ENCODE results near the gene C6orf58. TPM values are rescaled to one million over a fixed set of nuclear protein-coding genes. Genes with fewer than 3 reads are reported as not detected.

The C6orf58 gene
- polyA plus RNA-seq, 1 of the 3 experiments (the other 2 are of a cell fraction) = 0.07 TPM

DNA sequence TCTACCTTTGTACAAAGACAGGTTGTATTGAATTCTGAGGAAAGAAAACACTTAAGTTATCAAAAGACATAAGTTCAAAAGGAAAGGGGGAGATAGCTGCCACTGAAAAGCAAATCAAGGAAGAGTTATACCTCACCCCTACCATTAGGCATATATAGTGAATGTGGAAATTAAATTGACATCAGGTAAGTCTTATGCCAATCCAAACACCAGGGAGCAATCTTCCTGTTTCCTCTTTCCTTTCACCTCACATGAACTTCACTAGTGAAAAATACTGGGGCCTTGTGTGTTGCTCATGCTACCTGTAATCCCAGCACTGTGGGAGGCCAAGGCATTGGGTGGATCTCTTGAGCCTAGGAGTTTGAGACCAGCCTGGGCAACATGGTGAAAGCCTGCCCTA is 10.9 kb upstream of the C6orf58 start (continued):
- TF ChIP-seq, protein P1, sequence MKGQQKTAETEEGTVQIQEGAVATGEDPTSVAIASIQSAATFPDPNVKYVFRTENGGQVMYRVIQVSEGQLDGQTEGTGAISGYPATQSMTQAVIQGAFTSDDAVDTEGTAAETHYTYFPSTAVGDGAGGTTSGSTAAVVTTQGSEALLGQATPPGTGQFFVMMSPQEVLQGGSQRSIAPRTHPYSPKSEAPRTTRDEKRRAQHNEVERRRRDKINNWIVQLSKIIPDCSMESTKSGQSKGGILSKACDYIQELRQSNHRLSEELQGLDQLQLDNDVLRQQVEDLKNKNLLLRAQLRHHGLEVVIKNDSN (IDR thresholded peaks at IDR 0.05; ENCODE audit: borderline replicate concordance, low read depth) = no peak
- TF ChIP-seq FOXJ3 (CRISPR knock-in tag; IDR thresholded peaks at IDR 0.05) (no peak), GATA2 (CRISPR knock-in tag; IDR thresholded peaks at IDR 0.05) (no peak)
- TF ChIP-seq, protein P2, sequence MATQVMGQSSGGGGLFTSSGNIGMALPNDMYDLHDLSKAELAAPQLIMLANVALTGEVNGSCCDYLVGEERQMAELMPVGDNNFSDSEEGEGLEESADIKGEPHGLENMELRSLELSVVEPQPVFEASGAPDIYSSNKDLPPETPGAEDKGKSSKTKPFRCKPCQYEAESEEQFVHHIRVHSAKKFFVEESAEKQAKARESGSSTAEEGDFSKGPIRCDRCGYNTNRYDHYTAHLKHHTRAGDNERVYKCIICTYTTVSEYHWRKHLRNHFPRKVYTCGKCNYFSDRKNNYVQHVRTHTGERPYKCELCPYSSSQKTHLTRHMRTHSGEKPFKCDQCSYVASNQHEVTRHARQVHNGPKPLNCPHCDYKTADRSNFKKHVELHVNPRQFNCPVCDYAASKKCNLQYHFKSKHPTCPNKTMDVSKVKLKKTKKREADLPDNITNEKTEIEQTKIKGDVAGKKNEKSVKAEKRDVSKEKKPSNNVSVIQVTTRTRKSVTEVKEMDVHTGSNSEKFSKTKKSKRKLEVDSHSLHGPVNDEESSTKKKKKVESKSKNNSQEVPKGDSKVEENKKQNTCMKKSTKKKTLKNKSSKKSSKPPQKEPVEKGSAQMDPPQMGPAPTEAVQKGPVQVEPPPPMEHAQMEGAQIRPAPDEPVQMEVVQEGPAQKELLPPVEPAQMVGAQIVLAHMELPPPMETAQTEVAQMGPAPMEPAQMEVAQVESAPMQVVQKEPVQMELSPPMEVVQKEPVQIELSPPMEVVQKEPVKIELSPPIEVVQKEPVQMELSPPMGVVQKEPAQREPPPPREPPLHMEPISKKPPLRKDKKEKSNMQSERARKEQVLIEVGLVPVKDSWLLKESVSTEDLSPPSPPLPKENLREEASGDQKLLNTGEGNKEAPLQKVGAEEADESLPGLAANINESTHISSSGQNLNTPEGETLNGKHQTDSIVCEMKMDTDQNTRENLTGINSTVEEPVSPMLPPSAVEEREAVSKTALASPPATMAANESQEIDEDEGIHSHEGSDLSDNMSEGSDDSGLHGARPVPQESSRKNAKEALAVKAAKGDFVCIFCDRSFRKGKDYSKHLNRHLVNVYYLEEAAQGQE (IDR thresholded peaks at IDR 0.05; ENCODE audit: low read depth, low read length) = no peak
- TF ChIP-seq, protein P3, sequence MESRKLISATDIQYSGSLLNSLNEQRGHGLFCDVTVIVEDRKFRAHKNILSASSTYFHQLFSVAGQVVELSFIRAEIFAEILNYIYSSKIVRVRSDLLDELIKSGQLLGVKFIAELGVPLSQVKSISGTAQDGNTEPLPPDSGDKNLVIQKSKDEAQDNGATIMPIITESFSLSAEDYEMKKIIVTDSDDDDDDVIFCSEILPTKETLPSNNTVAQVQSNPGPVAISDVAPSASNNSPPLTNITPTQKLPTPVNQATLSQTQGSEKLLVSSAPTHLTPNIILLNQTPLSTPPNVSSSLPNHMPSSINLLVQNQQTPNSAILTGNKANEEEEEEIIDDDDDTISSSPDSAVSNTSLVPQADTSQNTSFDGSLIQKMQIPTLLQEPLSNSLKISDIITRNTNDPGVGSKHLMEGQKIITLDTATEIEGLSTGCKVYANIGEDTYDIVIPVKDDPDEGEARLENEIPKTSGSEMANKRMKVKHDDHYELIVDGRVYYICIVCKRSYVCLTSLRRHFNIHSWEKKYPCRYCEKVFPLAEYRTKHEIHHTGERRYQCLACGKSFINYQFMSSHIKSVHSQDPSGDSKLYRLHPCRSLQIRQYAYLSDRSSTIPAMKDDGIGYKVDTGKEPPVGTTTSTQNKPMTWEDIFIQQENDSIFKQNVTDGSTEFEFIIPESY (IDR thresholded peaks at IDR 0.05; ENCODE audit: borderline replicate concordance, low read depth) = no peak
- TF ChIP-seq, protein P4, sequence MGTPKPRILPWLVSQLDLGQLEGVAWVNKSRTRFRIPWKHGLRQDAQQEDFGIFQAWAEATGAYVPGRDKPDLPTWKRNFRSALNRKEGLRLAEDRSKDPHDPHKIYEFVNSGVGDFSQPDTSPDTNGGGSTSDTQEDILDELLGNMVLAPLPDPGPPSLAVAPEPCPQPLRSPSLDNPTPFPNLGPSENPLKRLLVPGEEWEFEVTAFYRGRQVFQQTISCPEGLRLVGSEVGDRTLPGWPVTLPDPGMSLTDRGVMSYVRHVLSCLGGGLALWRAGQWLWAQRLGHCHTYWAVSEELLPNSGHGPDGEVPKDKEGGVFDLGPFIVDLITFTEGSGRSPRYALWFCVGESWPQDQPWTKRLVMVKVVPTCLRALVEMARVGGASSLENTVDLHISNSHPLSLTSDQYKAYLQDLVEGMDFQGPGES (IDR thresholded peaks at IDR 0.05; ENCODE audit: low read depth, low read length) = no peak

DNA sequence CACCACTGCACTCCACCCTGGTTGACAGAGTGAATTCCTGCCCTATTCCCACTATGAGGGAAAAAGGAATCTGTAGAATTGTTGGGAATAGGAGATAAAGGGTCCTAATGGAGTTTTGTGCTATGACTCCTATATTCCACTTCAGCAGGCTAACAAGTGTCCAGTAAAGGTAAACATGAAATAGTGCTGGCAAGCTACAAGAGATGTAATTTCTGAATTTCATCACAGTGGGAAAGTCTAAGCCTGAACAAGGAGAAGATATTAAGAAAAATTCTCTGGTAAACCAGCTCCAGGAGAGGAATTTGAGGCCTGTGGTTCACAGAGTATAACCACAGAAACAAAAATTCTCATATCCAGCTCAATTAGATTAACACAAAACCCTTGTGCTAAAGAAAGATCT is 10.3 kb upstream of the C6orf58 start:
- no peak for DNase-seq
- Histone ChIP-seq H3K27ac (ENCODE audit: low read depth in 2 of 2, low read length in 1 of 2) (no peak overlapping the region), H4K20me1 (ENCODE audit: insufficient read depth) (no peaks in the 10 kb centered on the region), H3K4me1 (ENCODE audit: control insufficient read depth in 1 of 2, insufficient read depth in 2 of 2, low read depth in 1 of 2, low read length in 1 of 2) (no peaks in the 10 kb centered on the region), H3K9ac (no peak overlapping the region), H3K4me2 (no peak overlapping the region), H3K27me3 (ENCODE audit: insufficient read depth) (no peaks in the 10 kb centered on the region), H3K9me3 (no peaks in the 10 kb centered on the region), H3K4me3 (ENCODE audit: low read depth in 2 of 2, low read length in 1 of 2) (no peak overlapping the region), H3F3A (replicated peaks; ENCODE audit: insufficient read depth) (no peaks in the 10 kb centered on the region), H2AFZ (ENCODE audit: low read depth) (no peak overlapping the region), H3K79me2 (ENCODE audit: insufficient read depth) (no peaks in the 10 kb centered on the region), H3K36me3 (replicated peaks in 1 of 2; ENCODE audit: control insufficient read depth in 1 of 2, insufficient read depth in 2 of 2, low read length in 1 of 2) (no peaks in the 10 kb centered on the region), H3K9me2 (no peaks in the 10 kb centered on the region)
- ChIA-PET CTCF (no interaction called here), POLR2A (no interaction called here)
- TF ChIP-seq, protein P4 (IDR thresholded peaks at IDR 0.05; ENCODE audit: low read depth, low read length) = no peak
- TF ChIP-seq, protein P5, sequence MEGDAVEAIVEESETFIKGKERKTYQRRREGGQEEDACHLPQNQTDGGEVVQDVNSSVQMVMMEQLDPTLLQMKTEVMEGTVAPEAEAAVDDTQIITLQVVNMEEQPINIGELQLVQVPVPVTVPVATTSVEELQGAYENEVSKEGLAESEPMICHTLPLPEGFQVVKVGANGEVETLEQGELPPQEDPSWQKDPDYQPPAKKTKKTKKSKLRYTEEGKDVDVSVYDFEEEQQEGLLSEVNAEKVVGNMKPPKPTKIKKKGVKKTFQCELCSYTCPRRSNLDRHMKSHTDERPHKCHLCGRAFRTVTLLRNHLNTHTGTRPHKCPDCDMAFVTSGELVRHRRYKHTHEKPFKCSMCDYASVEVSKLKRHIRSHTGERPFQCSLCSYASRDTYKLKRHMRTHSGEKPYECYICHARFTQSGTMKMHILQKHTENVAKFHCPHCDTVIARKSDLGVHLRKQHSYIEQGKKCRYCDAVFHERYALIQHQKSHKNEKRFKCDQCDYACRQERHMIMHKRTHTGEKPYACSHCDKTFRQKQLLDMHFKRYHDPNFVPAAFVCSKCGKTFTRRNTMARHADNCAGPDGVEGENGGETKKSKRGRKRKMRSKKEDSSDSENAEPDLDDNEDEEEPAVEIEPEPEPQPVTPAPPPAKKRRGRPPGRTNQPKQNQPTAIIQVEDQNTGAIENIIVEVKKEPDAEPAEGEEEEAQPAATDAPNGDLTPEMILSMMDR (IDR thresholded peaks at IDR 0.05) = no peak
- TF ChIP-seq MEF2A (IDR thresholded peaks at IDR 0.05; ENCODE audit: borderline replicate concordance, low read depth) (no peak), NRF1 (IDR thresholded peaks at IDR 0.05; ENCODE audit: low read depth, low read length) (no peak), POLR2AphosphoS5 (IDR thresholded peaks at IDR 0.05; ENCODE audit: low read depth, low read length) (no peak), MXI1 (IDR thresholded peaks at IDR 0.05; ENCODE audit: low read depth, low read length) (no peak), YY1 (IDR thresholded peaks at IDR 0.05; ENCODE audit: low read depth) (no peak), NFIC (IDR thresholded peaks at IDR 0.05; ENCODE audit: borderline replicate concordance) (no peak)
- TF ChIP-seq, protein P6, sequence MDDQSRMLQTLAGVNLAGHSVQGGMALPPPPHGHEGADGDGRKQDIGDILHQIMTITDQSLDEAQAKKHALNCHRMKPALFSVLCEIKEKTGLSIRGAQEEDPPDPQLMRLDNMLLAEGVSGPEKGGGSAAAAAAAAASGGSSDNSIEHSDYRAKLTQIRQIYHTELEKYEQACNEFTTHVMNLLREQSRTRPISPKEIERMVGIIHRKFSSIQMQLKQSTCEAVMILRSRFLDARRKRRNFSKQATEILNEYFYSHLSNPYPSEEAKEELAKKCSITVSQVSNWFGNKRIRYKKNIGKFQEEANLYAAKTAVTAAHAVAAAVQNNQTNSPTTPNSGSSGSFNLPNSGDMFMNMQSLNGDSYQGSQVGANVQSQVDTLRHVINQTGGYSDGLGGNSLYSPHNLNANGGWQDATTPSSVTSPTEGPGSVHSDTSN (IDR thresholded peaks at IDR 0.05) = no peak
- TF ChIP-seq, protein P7, sequence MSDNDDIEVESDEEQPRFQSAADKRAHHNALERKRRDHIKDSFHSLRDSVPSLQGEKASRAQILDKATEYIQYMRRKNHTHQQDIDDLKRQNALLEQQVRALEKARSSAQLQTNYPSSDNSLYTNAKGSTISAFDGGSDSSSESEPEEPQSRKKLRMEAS (IDR thresholded peaks at IDR 0.05; ENCODE audit: low read depth) = no peak
